GM23338 (cell line): ENCODE results near the gene F7.

Experiments used
- ZNF114 ChIP-seq: fragments of 250-450 bp; sonication (Bioruptor Pico); IDR thresholded peaks from 2 replicates; pipeline ENCODE4 v1.5.0; 2020; ENCODE audit warnings: mild to moderate bottlenecking, moderate library complexity
- TF ChIP-seq, protein P1 (sequence below), 2 experiments: fragments of 200-600 bp in 1 of 2; sonication (generic) in 1 of 2; conservative IDR thresholded peaks; 2 replicates each; pipeline versions ENCODE4 v1.5.1 to v1.6.1; 2016 to 2017; ENCODE audit warnings: antibody characterized with exemption in 2 of 2, low read depth in 2 of 2, mild to moderate bottlenecking in 2 of 2, moderate library complexity in 1 of 2

GRCh38 chr13:113094410-113094800 lies 11.2 kb upstream of the F7 start:
- TF ChIP-seq, protein P1, sequence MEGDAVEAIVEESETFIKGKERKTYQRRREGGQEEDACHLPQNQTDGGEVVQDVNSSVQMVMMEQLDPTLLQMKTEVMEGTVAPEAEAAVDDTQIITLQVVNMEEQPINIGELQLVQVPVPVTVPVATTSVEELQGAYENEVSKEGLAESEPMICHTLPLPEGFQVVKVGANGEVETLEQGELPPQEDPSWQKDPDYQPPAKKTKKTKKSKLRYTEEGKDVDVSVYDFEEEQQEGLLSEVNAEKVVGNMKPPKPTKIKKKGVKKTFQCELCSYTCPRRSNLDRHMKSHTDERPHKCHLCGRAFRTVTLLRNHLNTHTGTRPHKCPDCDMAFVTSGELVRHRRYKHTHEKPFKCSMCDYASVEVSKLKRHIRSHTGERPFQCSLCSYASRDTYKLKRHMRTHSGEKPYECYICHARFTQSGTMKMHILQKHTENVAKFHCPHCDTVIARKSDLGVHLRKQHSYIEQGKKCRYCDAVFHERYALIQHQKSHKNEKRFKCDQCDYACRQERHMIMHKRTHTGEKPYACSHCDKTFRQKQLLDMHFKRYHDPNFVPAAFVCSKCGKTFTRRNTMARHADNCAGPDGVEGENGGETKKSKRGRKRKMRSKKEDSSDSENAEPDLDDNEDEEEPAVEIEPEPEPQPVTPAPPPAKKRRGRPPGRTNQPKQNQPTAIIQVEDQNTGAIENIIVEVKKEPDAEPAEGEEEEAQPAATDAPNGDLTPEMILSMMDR (conservative IDR thresholded peaks at IDR 0.05; ENCODE audit: low read depth in 2 of 2) = no peak
- TF ChIP-seq ZNF114 (CRISPR knock-in tag) = no peak
